DND-41 (cell line): ENCODE measurements around the gene SERPINI1.

Experiments
- ATAC-seq: fragments of 200-7000 bp; cut with Tn5 transposase; 3 replicates; pipeline ENCODE4 v1.9.1; 2021; ENCODE audit warnings: low read depth; ENCODE audit not compliant: insufficient read depth
- DNase-seq: peaks from one replicate; pipeline ENCODE4 v3.0.0-alpha.2; 2020
- H2AFZ ChIP-seq: 2 replicates; pipeline ENCODE4 v1.6.0; 2012; ENCODE audit warnings: low read depth, low read length
- H3K27ac ChIP-seq: 2 replicates; pipeline ENCODE4 v1.5.1; 2012; ENCODE audit warnings: low read length, inconsistent platforms
- H3K27me3 ChIP-seq: fragments of 200-600 bp; sonication (generic); 2 replicates; pipeline ENCODE4 v1.6.0; 2012; ENCODE audit warnings: low read length, mild to moderate bottlenecking, inconsistent platforms; ENCODE audit not compliant: insufficient read depth, poor library complexity
- H3K36me3 ChIP-seq: 2 replicates; pipeline ENCODE4 v1.5.1; 2012; ENCODE audit warnings: low read length, inconsistent platforms; ENCODE audit not compliant: insufficient read depth
- H3K4me1 ChIP-seq: 2 replicates; pipeline ENCODE4 v1.5.1; 2012; ENCODE audit warnings: mild to moderate bottlenecking, low read length; ENCODE audit not compliant: insufficient read depth
- H3K4me2 ChIP-seq: 2 replicates; pipeline ENCODE4 v1.6.0; 2012; ENCODE audit warnings: mild to moderate bottlenecking, moderate library complexity, low read length, inconsistent platforms; ENCODE audit not compliant: insufficient read depth
- H3K4me3 ChIP-seq, 2 experiments: fragments of 200-600 bp in 1 of 2; shearing (Covaris generic) in 1 of 2; 2 replicates each; pipeline ENCODE4 v1.5.1; 2012 to 2016; ENCODE audit warnings: inconsistent platforms in 2 of 2, low read length in 2 of 2, mild to moderate bottlenecking in 2 of 2, low read depth in 1 of 2, moderate library complexity in 1 of 2
- H3K79me2 ChIP-seq: 2 replicates; pipeline ENCODE4 v1.6.0; 2012; ENCODE audit warnings: low read length, inconsistent platforms; ENCODE audit not compliant: insufficient read depth
- H3K9ac ChIP-seq: 2 replicates; pipeline ENCODE4 v1.6.0; 2012; ENCODE audit warnings: low read depth, mild to moderate bottlenecking, inconsistent platforms, low read length, moderate library complexity
- H3K9me3 ChIP-seq: 2 replicates; pipeline ENCODE4 v1.5.1; 2012; ENCODE audit warnings: low read length, moderate library complexity, mild to moderate bottlenecking, inconsistent platforms; ENCODE audit not compliant: insufficient read depth, severe bottlenecking
- H4K20me1 ChIP-seq: 2 replicates; pipeline ENCODE4 v1.6.0; 2012; ENCODE audit warnings: low read length; ENCODE audit not compliant: insufficient read depth
- EZH2 ChIP-seq: IDR thresholded peaks from 3 replicates; pipeline ENCODE4 v1.6.1; 2012; ENCODE audit warnings: borderline replicate concordance, low read depth, mild to moderate bottlenecking, moderate library complexity, low read length, inconsistent platforms; ENCODE audit not compliant: severe bottlenecking
- TF ChIP-seq, protein P1 (sequence below): IDR thresholded peaks from 2 replicates; pipeline ENCODE4 v1.5.1; 2012; ENCODE audit warnings: borderline replicate concordance, low read length, moderate library complexity, mild to moderate bottlenecking; ENCODE audit not compliant: poor library complexity, severe bottlenecking; ENCODE audit errors: extremely low read depth

SERPINI1 gene

DNA sequence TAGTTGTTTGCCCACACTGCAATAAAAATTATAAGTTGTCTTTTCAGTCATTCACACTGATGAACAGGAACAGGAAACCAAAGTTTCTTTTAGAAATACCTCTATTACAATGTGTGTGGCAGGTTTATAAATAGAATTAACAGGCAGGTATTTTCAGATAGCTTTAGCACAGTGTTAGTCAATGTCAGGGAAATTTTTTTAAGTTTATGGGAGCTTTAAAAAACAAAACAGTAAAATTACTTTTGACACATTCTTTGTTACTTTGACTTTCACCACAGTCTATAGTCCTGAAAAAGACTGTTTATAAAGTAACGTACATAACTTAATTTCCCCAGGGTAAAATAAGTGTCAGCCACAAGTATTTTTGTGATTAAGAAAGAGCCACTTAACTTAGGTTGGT, 38.1 kb downstream of the SERPINI1 start:
- no peak for ATAC-seq
- no peaks in the 10 kb centered on the region for H3K27me3 ChIP-seq
- no peaks in the 10 kb centered on the region for H3K9me3 ChIP-seq
- H3K4me3 ChIP-seq, result no peak overlapping the region
- no peaks in the 10 kb centered on the region for H3K36me3 ChIP-seq
- no peak overlapping the region for H3K4me2 ChIP-seq
- H3K27ac ChIP-seq, result no peak overlapping the region
- H3K9ac ChIP-seq, result no peak overlapping the region
- TF ChIP-seq, protein P1, sequence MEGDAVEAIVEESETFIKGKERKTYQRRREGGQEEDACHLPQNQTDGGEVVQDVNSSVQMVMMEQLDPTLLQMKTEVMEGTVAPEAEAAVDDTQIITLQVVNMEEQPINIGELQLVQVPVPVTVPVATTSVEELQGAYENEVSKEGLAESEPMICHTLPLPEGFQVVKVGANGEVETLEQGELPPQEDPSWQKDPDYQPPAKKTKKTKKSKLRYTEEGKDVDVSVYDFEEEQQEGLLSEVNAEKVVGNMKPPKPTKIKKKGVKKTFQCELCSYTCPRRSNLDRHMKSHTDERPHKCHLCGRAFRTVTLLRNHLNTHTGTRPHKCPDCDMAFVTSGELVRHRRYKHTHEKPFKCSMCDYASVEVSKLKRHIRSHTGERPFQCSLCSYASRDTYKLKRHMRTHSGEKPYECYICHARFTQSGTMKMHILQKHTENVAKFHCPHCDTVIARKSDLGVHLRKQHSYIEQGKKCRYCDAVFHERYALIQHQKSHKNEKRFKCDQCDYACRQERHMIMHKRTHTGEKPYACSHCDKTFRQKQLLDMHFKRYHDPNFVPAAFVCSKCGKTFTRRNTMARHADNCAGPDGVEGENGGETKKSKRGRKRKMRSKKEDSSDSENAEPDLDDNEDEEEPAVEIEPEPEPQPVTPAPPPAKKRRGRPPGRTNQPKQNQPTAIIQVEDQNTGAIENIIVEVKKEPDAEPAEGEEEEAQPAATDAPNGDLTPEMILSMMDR, result no peak
- TF ChIP-seq EZH2, result no peak
- no peaks in the 10 kb centered on the region for H3K4me1 ChIP-seq
- H4K20me1 ChIP-seq, result no peaks in the 10 kb centered on the region
- no peak overlapping the region for H2AFZ ChIP-seq
- no peaks in the 10 kb centered on the region for H3K79me2 ChIP-seq
- no peak for DNase-seq

- Histone ChIP-seq H3K79me2 (no peaks in the 10 kb centered on the region), H3K36me3 (no peaks in the 10 kb centered on the region), H4K20me1 (no peaks in the 10 kb centered on the region), H3K27ac (no peak overlapping the region), H2AFZ (no peak overlapping the region), H3K27me3 (no peaks in the 10 kb centered on the region), H3K9ac (no peak overlapping the region), H3K4me1 (no peaks in the 10 kb centered on the region), H3K9me3 (no peaks in the 10 kb centered on the region), H3K4me3 (no peak overlapping the region), H3K4me2 (no peak overlapping the region)
- DNase-seq (no peak), ATAC-seq (no peak)
- TF ChIP-seq EZH2, result no peak
- TF ChIP-seq, protein P1, result no peak
Measured at GRCh38 chr3:167776066-167776685, 40.7 kb downstream of the SERPINI1 start.

DNA sequence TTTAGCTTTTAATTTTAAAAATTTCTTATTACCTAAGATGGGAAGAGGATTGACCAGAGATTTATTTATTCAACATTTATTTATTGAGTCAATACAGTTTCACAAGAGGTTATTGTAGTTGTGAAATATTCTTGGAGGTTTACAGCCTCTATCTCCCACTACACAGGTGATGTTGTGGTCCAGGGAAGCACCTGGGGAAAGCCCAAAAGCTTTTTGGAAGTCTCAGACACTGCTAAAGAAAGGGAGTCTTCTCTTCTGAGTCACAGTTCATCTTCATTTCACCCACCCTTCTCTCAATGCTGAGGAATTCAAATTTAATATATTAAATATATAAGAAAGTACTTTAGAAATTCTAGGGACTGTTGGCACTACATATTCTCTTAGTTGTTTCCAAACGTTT, 41.8 kb downstream of the SERPINI1 start:
- no peak overlapping the region for H2AFZ ChIP-seq
- H3K27ac ChIP-seq, result no peak overlapping the region
- H3K9me3 ChIP-seq, result no peaks in the 10 kb centered on the region
- no peak overlapping the region for H3K9ac ChIP-seq
- H3K79me2 ChIP-seq, result no peaks in the 10 kb centered on the region
- DNase-seq (no peak), ATAC-seq (no peak)
- no peak overlapping the region for H3K4me3 ChIP-seq
- no peaks in the 10 kb centered on the region for H3K27me3 ChIP-seq
- no peaks in the 10 kb centered on the region for H4K20me1 ChIP-seq
- H3K36me3 ChIP-seq, result no peaks in the 10 kb centered on the region
- no peak overlapping the region for H3K4me2 ChIP-seq
- H3K4me1 ChIP-seq, result no peaks in the 10 kb centered on the region
- no peak for TF ChIP-seq EZH2

- H3K27me3 ChIP-seq, result no peaks in the 10 kb centered on the region
- ATAC-seq (no peak), DNase-seq (no peak)
- H3K79me2 ChIP-seq, result no peaks in the 10 kb centered on the region
- H3K27ac ChIP-seq, result no peak overlapping the region
- H3K4me3 ChIP-seq, result no peak overlapping the region
- no peaks in the 10 kb centered on the region for H3K4me1 ChIP-seq
- no peaks in the 10 kb centered on the region for H3K36me3 ChIP-seq
- no peak overlapping the region for H2AFZ ChIP-seq
- TF ChIP-seq, protein P1, result no peak
- no peaks in the 10 kb centered on the region for H4K20me1 ChIP-seq
- H3K4me2 ChIP-seq, result no peak overlapping the region
- H3K9ac ChIP-seq, result no peak overlapping the region
- no peaks in the 10 kb centered on the region for H3K9me3 ChIP-seq
Measured at GRCh38 chr3:167780214-167780883, 44.8 kb downstream of the SERPINI1 start.
